Lower leg skin (tissue), 3 donors: ENCODE measurements around the gene CNKSR3.

ENCODE experiments used
- POLR2A ChIP-seq, 2 donors: fragments of 450-650 bp; IDR thresholded peaks; one replicate each; pipeline ENCODE4 v1.6.1; 2016 to 2017; ENCODE audit warnings: antibody characterized with exemption in 2 of 2, mild to moderate bottlenecking in 1 of 2, moderate library complexity in 1 of 2
- TF ChIP-seq, protein P1 (sequence below), 3 donors: fragments of 450-650 bp; IDR thresholded peaks; one replicate each; pipeline ENCODE4 v1.5.1; 2016; ENCODE audit warnings: antibody characterized with exemption in 3 of 3, mild to moderate bottlenecking in 3 of 3, moderate library complexity in 2 of 3

DNA sequence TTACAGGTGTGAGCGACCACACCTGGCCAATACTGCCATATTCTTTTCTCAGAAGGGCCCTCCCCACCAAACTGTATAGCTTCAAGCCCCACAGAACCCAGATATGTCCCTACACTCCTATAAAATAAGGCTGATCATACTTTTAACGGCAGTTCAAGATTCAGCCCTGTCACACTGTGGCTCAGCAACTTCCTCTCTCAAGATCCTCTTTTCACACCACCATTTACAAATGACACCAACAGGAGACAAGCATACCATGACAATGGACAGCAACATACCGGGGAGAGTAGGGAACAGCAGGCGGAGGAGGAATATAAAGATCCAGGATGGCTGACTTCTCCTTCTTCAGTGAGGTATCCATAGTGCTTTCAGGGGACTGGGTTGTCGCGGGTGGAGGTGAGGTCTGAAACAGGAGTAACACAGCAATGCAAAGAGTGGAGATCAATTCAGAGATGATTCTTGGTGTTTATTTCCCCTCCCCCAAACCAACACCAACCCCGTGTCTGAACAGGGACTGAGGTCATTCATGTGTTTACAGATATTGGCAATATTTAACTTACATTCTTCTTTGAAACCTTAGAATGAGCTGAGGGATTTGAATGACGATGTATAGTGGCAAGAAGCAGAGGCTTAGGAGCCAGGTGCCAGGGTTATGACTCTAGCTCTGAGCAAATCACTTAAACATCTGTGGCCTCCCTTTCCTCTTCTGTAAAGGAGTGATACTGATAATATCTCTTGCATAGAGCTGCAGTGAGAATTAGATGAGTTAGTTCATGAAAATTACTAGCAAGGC is 96.3 kb downstream of the CNKSR3 start:
- no peak for TF ChIP-seq POLR2A (IDR thresholded peaks at IDR 0.05)
- TF ChIP-seq, protein P1, sequence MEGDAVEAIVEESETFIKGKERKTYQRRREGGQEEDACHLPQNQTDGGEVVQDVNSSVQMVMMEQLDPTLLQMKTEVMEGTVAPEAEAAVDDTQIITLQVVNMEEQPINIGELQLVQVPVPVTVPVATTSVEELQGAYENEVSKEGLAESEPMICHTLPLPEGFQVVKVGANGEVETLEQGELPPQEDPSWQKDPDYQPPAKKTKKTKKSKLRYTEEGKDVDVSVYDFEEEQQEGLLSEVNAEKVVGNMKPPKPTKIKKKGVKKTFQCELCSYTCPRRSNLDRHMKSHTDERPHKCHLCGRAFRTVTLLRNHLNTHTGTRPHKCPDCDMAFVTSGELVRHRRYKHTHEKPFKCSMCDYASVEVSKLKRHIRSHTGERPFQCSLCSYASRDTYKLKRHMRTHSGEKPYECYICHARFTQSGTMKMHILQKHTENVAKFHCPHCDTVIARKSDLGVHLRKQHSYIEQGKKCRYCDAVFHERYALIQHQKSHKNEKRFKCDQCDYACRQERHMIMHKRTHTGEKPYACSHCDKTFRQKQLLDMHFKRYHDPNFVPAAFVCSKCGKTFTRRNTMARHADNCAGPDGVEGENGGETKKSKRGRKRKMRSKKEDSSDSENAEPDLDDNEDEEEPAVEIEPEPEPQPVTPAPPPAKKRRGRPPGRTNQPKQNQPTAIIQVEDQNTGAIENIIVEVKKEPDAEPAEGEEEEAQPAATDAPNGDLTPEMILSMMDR (IDR thresholded peaks at IDR 0.05): no peak
